ENCODE measurements around the gene NKAPL. TPM values are rescaled to one million over a fixed set of nuclear protein-coding genes. Genes with fewer than 3 reads are reported as not detected.

The NKAPL gene
- polyA plus RNA-seq, 1 donor (not counting 4 experiments of a cell fraction or from before 2014, with no cell fraction given) = 0.35 TPM

DNA sequence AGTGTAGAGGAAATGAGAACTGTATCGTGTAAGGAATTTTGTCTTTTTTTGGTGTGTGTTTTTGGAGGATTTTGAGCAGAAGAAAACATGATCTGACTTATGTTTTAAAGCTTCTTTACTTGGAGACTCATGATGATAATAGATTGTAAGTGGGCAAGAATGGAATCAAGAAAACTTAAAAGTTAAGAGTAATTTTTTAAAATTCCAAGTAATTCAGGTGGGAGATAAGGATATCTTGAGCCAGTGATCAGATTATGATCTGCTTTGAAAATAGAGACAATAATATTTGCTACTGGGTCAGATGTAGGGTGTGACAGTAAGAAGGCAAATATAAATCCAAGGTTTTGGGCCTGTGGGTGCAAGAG lies 8.6 kb downstream of the NKAPL start:
- no peak for DNase-seq (ENCODE audit: low read depth, low spot score)
- FAIRE-seq = no peak
- Histone ChIP-seq H3K9me1 (ENCODE audit: control insufficient read depth, extremely low read depth, insufficient read depth, low read length) (no peaks in the 10 kb centered on the region), H3K4me1 (ENCODE audit: control insufficient read depth, extremely low read depth, insufficient read depth, low read length) (peaks cover 9% of the 10 kb centered on the region), H3K4me3 (ENCODE audit: control insufficient read depth in 2 of 3, extremely low read depth in 1 of 3, insufficient read depth in 2 of 3, low read depth in 1 of 3, low read length in 3 of 3) (peak overlapping the region; percentile 71 to 85 (median 84)), H3K9ac (ENCODE audit: control insufficient read depth, extremely low read depth, insufficient read depth, low read length) (peak overlapping the region; percentile 84), H3K27ac (ENCODE audit: control insufficient read depth, insufficient read depth, low read length) (peak overlapping the region; percentile 72), H3K27me3 (ENCODE audit: control insufficient read depth, extremely low read depth, insufficient read depth, low read length) (no peaks in the 10 kb centered on the region), H3K9me3 (ENCODE audit: control insufficient read depth, low read depth, low read length) (no peaks in the 10 kb centered on the region), H2AFZ (ENCODE audit: control insufficient read depth, low read length) (peak overlapping the region; percentile 94), H3K79me2 (ENCODE audit: control insufficient read depth, insufficient read depth, low read length) (peaks cover 9% of the 10 kb centered on the region), H3K4me2 (ENCODE audit: control insufficient read depth, extremely low read depth, insufficient read depth, low read depth, low read length) (peak overlapping the region; percentile 95), H4K20me1 (ENCODE audit: control insufficient read depth, extremely low read depth, insufficient read depth, low read length) (no peaks in the 10 kb centered on the region), H3K36me3 (ENCODE audit: control insufficient read depth in 2 of 2, extremely low read depth in 1 of 2, insufficient read depth in 2 of 2, low read length in 2 of 2) (peaks cover 2 to 10% of the 10 kb centered on the region in 2 experiments)
- dilution Hi-C loops (cut with MboI; ENCODE audit: extremely low pct_ligation_motif_present, low sequenced_read_pairs) = no loop called here
- no peak for TF ChIP-seq EZH2 (IDR thresholded peaks at IDR 0.05; ENCODE audit: low read length)
- TF ChIP-seq, protein P1, sequence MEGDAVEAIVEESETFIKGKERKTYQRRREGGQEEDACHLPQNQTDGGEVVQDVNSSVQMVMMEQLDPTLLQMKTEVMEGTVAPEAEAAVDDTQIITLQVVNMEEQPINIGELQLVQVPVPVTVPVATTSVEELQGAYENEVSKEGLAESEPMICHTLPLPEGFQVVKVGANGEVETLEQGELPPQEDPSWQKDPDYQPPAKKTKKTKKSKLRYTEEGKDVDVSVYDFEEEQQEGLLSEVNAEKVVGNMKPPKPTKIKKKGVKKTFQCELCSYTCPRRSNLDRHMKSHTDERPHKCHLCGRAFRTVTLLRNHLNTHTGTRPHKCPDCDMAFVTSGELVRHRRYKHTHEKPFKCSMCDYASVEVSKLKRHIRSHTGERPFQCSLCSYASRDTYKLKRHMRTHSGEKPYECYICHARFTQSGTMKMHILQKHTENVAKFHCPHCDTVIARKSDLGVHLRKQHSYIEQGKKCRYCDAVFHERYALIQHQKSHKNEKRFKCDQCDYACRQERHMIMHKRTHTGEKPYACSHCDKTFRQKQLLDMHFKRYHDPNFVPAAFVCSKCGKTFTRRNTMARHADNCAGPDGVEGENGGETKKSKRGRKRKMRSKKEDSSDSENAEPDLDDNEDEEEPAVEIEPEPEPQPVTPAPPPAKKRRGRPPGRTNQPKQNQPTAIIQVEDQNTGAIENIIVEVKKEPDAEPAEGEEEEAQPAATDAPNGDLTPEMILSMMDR (optimal IDR thresholded peaks at IDR 0.05 in 1 of 3, IDR thresholded peaks at IDR 0.05 in 1 of 3, conservative IDR thresholded peaks at IDR 0.05 in 1 of 3; ENCODE audit: extremely low read depth in 1 of 3, insufficient read depth in 2 of 3, low read length in 3 of 3) = no peak

DNA sequence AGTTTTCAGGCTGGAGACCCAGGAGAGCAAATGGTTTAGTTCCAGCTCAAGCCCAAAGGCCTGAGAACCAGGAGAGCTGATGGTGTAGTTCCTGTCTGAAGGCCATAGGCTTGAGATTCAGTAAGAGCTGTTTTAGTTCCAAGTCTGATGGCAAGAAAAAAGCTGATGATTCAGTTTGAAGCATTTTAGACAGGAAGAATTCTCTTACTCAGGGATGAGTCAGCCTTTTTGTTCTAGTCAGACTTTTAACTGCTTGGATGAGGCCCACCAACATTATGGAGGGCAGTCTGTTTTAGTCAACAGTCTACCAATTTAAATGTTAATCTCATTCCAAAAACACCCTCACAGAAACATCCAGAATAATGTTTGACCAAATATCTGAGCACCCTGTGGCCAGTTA lies 10.4 kb downstream of the NKAPL start:
- dilution Hi-C loops (cut with MboI; ENCODE audit: extremely low pct_ligation_motif_present, low sequenced_read_pairs) = no loop called here
- no peaks in the 10 kb centered on the region for H3K9me1 ChIP-seq (ENCODE audit: control insufficient read depth, extremely low read depth, insufficient read depth, low read length)
- H3K4me1 ChIP-seq (ENCODE audit: control insufficient read depth, extremely low read depth, insufficient read depth, low read length) = peaks cover 9% of the 10 kb centered on the region
- H2AFZ ChIP-seq (ENCODE audit: control insufficient read depth, low read length) = no peak overlapping the region
- H3K27me3 ChIP-seq (ENCODE audit: control insufficient read depth, extremely low read depth, insufficient read depth, low read length) = no peaks in the 10 kb centered on the region
- no peak overlapping the region for H3K4me3 ChIP-seq (ENCODE audit: control insufficient read depth in 2 of 3, extremely low read depth in 1 of 3, insufficient read depth in 2 of 3, low read depth in 1 of 3, low read length in 3 of 3)
- peaks cover 6 to 10% of the 10 kb centered on the region in 2 experiments for H3K36me3 ChIP-seq (ENCODE audit: control insufficient read depth in 2 of 2, extremely low read depth in 1 of 2, insufficient read depth in 2 of 2, low read length in 2 of 2)
- TF ChIP-seq, protein P1 (optimal IDR thresholded peaks at IDR 0.05 in 1 of 3, IDR thresholded peaks at IDR 0.05 in 1 of 3, conservative IDR thresholded peaks at IDR 0.05 in 1 of 3; ENCODE audit: extremely low read depth in 1 of 3, insufficient read depth in 2 of 3, low read length in 3 of 3) = no peak
- TF ChIP-seq EZH2 (IDR thresholded peaks at IDR 0.05; ENCODE audit: low read length) = no peak
- peaks cover 9% of the 10 kb centered on the region for H3K79me2 ChIP-seq (ENCODE audit: control insufficient read depth, insufficient read depth, low read length)
- no peaks in the 10 kb centered on the region for H4K20me1 ChIP-seq (ENCODE audit: control insufficient read depth, extremely low read depth, insufficient read depth, low read length)
- DNase-seq (ENCODE audit: low read depth, low spot score) (peak; percentile 63), FAIRE-seq (peak; percentile 91)
- H3K27ac ChIP-seq (ENCODE audit: control insufficient read depth, insufficient read depth, low read length) = no peak overlapping the region
- H3K4me2 ChIP-seq (ENCODE audit: control insufficient read depth, extremely low read depth, insufficient read depth, low read depth, low read length) = no peak overlapping the region
- no peaks in the 10 kb centered on the region for H3K9me3 ChIP-seq (ENCODE audit: control insufficient read depth, low read depth, low read length)
- H3K9ac ChIP-seq (ENCODE audit: control insufficient read depth, extremely low read depth, insufficient read depth, low read length) = no peak overlapping the region
